Measurements from ENCODE around the gene FAM120AOS. TPM values are rescaled to one million over a fixed set of nuclear protein-coding genes. Genes with fewer than 3 reads are reported as not detected.
A peak's percentile ranks its signal among the peaks of the same experiment; 100 is the strongest.

FAM120AOS gene
- total RNA-seq, 1 donor from 2014 or later: 28.8 TPM

GRCh38 chr9:93471124-93471523 is 17.7 kb upstream of the FAM120AOS start:
- DNase-seq: no peak
- intact Hi-C loops (cut with DNase I): no loop called here
- ATAC-seq (ENCODE audit: poor library complexity): peak; percentile 5

GRCh38 chr9:93470391-93470790 is 17.0 kb upstream of the FAM120AOS start:
- ATAC-seq (ENCODE audit: poor library complexity): no peak
- no peak for DNase-seq
- intact Hi-C loops (cut with DNase I): no loop called here

DNA sequence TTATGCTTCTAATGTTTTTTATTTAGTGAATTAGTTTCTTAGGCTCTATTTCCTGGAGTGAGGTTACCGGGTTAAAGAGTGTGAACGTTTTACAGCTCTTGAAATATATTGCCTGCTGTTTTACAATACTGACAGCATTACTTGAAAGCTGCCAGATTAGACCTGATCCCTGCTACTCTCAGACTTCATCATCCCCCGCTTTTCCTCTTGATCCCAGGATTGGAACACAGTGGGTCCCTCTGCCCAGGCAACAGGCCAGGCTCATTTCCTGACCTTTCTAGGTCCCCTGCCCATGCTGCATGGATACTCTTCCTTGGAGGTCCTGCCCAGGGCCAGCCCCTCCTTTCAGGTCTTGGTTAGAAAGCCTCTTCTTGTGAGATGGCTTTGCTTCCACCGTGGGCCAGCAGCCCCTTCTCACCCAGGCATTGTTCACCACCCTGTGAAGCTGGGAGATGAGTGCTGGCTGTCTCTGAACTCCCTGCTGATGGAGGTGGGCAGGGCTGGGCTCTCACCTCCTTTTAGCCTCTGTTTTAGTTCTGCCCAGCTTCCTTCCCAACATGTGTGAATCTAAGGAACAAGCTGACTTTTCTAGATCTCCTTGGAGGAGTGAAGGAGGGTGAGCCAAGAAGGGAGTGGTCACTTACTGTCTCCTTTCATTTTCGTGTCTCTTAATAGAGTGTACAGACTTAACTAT is 15.5 kb upstream of the FAM120AOS start:
- ATAC-seq (ENCODE audit: poor library complexity) (peak; percentile 66), DNase-seq (no peak)
- intact Hi-C loops (cut with DNase I): no loop called here

DNA sequence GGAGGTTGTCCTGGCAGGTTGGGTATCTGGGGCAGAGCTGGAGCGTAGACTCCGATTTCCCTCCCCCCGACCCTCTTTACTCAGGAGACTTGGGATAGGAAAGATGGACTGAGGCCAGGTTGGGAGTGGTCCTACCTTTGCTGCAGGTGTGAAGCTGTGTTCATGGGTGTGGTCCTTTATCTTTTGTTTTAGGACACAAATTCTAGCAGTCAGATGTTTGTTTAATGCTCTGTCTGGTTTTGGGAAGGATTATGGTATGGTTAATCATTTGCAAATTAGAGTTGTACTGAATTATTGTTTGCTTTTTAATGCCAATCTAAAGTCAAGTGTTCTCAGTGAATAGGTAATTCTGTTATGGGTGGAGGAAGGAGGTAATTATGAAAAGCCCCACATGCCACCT is 14.1 kb upstream of the FAM120AOS start:
- ATAC-seq (ENCODE audit: poor library complexity) (no peak), DNase-seq (no peak)
- intact Hi-C loops (cut with DNase I): no loop called here

DNA sequence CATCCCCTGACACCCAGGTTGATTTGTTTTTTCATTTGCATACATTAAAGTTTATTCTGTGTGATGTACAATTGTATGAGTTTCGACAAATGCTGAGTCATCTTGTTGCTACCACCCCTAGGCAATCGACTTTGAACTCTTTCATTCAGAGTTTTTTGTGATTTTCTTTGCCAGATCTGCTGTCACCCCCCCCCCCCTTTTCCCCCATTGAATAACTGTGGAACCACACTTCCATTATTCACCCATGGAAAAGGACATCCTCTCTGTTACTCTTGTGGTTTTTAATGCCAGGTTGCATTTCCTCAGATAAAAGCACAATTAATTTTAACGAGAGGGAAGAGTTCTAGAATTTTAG is 13.7 kb upstream of the FAM120AOS start:
- intact Hi-C loops (cut with DNase I): no loop called here
- DNase-seq (no peak), ATAC-seq (ENCODE audit: poor library complexity) (no peak)

DNA sequence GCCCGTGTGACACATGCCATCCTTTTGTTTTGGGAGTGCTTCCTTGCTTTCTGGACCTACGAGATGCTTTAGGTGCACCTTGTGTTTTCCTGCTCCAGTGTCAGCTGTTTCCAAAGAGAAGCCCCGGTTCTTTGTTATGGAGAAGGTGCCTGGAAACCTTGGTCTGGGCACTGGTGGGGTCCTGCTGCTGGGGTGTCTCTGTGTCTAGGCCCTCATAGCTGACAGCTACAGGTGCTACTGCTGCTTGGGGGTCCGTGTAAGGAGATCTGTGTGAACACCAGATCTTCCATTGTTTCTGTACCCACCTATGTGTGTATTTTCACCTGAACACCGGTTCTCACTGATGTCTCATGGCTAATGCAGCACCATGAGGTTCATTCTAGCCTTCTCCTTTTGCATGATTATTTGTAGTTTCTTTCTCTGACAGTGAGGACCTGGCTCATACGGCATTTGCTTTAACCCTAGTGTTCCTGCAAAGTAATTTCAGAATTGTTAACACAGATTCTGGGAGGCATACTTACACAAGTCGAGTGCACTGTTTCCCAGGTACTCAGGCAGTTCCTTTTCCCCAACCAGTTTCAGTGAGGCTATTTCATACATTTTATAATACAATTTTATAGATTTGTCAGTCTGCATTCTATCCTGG is 13.2 kb upstream of the FAM120AOS start:
- ATAC-seq (ENCODE audit: poor library complexity): no peak
- no peak for DNase-seq
- intact Hi-C loops (cut with DNase I): no loop called here

GRCh38 chr9:93465855-93466254 is 12.5 kb upstream of the FAM120AOS start:
- peak; percentile 47 for ATAC-seq (ENCODE audit: poor library complexity)
- no peak for DNase-seq
- intact Hi-C loops (cut with DNase I): no loop called here

GRCh38 chr9:93464876-93465275 is 11.5 kb upstream of the FAM120AOS start:
- DNase-seq (no peak), ATAC-seq (ENCODE audit: poor library complexity) (no peak)
- intact Hi-C loops (cut with DNase I): no loop called here

DNA sequence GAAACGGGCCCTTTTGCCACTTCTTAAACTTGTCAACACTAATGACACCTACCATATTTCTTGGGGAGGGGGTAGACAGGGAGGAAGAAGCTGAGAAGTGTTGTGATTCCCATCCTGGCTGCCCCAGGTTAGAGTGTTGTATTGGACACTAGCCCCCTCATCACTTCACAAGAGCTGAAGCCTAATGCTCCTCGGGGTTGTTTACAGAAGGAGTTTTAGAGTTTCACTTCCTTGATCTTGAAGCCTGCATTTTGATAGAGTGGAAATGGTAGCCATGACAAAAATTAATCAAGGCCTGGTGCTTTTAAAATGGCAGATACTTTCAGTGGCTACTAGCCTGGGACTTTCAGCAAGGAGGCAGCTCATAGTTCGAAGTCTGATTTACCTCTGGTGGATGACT is 11.0 kb upstream of the FAM120AOS start:
- ATAC-seq (ENCODE audit: poor library complexity): no peak
- DNase-seq: no peak
- intact Hi-C loops (cut with DNase I): no loop called here

GRCh38 chr9:93463638-93464248 is 10.4 kb upstream of the FAM120AOS start:
- intact Hi-C loops (cut with DNase I): no loop called here
- DNase-seq: no peak
- ATAC-seq (ENCODE audit: poor library complexity): no peak

- ATAC-seq (ENCODE audit: poor library complexity) (no peak), DNase-seq (no peak)
- intact Hi-C loops (cut with DNase I): no loop called here
These were observed 8.4 kb upstream of the FAM120AOS start for GRCh38 chr9:93461821-93462220.

DNA sequence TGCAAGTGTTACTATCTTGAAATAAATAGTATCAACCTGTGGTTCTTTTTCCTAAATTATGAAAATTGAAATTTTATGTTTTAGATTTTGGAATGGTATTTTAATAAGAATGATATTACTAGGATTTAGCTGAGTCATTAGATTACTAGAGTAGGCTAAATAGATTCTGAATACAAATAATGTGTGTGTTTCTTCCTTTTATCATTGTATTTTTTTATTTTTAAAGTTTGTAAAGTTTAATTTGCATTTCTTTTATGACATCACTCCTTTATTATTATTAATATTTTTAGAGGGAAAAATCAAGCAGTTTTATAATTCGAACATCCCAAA is 8.0 kb upstream of the FAM120AOS start:
- intact Hi-C loops (cut with DNase I): no loop called here
- ATAC-seq (ENCODE audit: poor library complexity) (no peak), DNase-seq (no peak)

DNA sequence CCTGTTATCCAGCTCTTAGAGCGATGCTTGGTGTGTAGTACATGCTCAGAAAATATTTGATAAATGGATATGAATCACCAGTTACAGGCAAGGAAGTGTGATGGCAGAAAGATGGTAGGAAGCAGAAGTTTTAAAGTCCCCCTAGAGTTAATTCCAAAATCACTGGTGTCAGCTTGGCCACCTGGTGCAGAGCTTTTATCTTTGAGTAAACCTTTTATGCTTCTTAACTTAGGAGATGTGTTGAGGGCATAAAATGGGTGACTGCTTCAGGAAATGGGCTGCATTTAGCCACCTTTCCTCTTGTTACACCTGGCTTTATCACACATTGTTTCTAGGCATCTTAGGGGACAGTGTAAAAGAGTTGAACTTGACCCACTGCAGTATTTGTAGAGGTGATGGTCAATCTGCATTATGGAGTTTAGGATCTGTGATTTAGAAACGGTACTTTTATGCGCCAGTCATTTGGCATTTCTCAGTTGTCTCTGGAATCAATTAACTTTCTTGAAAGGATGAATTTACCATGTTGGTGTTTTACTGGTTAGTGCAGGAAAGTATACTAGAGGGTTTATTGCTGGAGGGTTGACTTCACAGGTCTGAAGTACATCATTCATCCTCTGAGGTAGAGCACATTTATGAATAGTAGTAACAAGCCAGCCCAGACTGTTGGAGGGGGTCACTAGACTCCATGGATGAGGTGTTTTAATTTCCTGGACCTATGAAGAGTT is 7.5 kb upstream of the FAM120AOS start:
- intact Hi-C loops (cut with DNase I): no loop called here
- DNase-seq: no peak
- ATAC-seq (ENCODE audit: poor library complexity): no peak

GRCh38 chr9:93459432-93459847 is 6.1 kb upstream of the FAM120AOS start:
- DNase-seq: no peak
- intact Hi-C loops (cut with DNase I): loop anchor here (10.0 kb wide), 1 partner anchor 45 kb away; no protein-coding TSS in a partner anchor
- ATAC-seq (ENCODE audit: poor library complexity): peak; percentile 82

GRCh38 chr9:93458712-93459111 is 5.3 kb upstream of the FAM120AOS start:
- DNase-seq (no peak), ATAC-seq (ENCODE audit: poor library complexity) (peak; percentile 20)
- intact Hi-C loops (cut with DNase I): loop anchor here (10.0 kb wide), 1 partner anchor 46 kb away; no protein-coding TSS in a partner anchor

GRCh38 chr9:93457006-93457405 is 3.6 kb upstream of the FAM120AOS start:
- intact Hi-C loops (cut with DNase I): loop anchor here (10.0 kb wide), 1 partner anchor 48 kb away; no protein-coding TSS in a partner anchor
- DNase-seq (no peak), ATAC-seq (ENCODE audit: poor library complexity) (no peak)

DNA sequence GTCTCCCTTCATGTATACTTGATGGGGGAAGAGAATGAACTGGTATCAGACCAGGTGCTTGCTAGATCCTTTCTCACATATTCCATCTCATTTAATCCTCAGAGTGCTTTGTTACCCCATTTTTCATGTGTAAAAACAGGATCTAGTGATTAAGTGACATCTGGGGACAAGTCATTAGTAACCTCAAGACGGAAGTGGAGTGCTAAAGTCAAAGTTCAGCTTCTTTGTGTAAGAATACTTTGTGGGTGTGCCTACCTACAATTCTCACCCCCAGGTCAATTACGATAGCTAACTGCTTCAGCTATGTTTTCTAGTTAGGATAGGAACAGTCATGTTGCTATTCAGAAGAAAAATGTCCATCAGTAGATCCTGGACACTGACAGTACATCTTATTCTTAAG is 3.1 kb upstream of the FAM120AOS start:
- intact Hi-C loops (cut with DNase I): loop anchor here (10.0 kb wide), 1 partner anchor 48 kb away; no protein-coding TSS in a partner anchor
- ATAC-seq (ENCODE audit: poor library complexity) (no peak), DNase-seq (no peak)

- ATAC-seq (ENCODE audit: poor library complexity): no peak
- intact Hi-C loops (cut with DNase I): loop anchor here (10.0 kb wide), 1 partner anchor 49 kb away; no protein-coding TSS in a partner anchor
- DNase-seq: no peak
These were observed 2.6 kb upstream of the FAM120AOS start for GRCh38 chr9:93456022-93456421.

DNA sequence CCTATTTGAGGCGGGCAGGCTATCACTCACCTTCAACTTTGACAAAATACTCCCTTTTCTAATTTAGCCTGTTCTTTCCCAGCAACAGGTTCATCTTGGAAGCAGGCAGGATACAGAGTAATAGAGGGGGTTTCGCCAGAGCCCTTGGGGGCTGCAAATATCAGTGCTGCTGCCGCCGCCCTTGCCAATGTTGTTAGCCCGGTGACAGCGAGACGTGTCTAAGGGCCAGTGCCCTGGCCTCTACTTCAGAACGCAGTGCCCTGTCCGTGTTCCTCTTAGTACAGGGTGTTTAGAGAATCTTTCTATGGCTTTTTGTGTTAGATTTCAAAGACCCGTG is 703 bp downstream of the FAM120AOS start:
- intact Hi-C loops (cut with DNase I): loop anchor here (5.0 to 10.0 kb wide), 2 partner anchors 52 to 115 kb away; no protein-coding TSS in a partner anchor
- DNase-seq: peak; percentile 58
- ATAC-seq (ENCODE audit: poor library complexity): peak; percentile 33
